ENCODE measurements around the gene SEMA5B. TPM values are rescaled to one million over a fixed set of nuclear protein-coding genes. Genes with fewer than 3 reads are reported as not detected.

SEMA5B gene
- polyA plus RNA-seq, 1 donor from 2014 or later, result 7.0 TPM

- Histone ChIP-seq H3K27me3 (ENCODE audit: insufficient read depth, low read depth, low read length) (no peaks in the 10 kb centered on the region), H3K36me3 (ENCODE audit: insufficient read depth, low read length) (no peaks in the 10 kb centered on the region), H3K9me2 (ENCODE audit: insufficient read depth, low read length) (no peaks in the 10 kb centered on the region), H3F3A (ENCODE audit: insufficient read depth, low read length, poor library complexity, severe bottlenecking) (no peaks in the 10 kb centered on the region), H4K20me1 (ENCODE audit: insufficient read depth) (no peaks in the 10 kb centered on the region), H2AFZ (ENCODE audit: low read depth, low read length) (no peak overlapping the region), H3K9me3 (ENCODE audit: low read length) (no peaks in the 10 kb centered on the region), H3K9ac (ENCODE audit: low read length) (no peak overlapping the region), H3K4me2 (ENCODE audit: low read length) (no peak overlapping the region), H3K4me3 (ENCODE audit: low read length) (no peak overlapping the region), H3K27ac (ENCODE audit: low read length) (no peak overlapping the region), H3K79me2 (replicated peaks; ENCODE audit: insufficient read depth, low read length) (no peaks in the 10 kb centered on the region)
- no peak for TF ChIP-seq EP300 (conservative IDR thresholded peaks at IDR 0.05; ENCODE audit: poor library complexity, severe bottlenecking)
- TF ChIP-seq POLR2AphosphoS5 (IDR thresholded peaks at IDR 0.05), result no peak
- no peak for TF ChIP-seq CTCF (IDR thresholded peaks at IDR 0.05; ENCODE audit: poor library complexity, severe bottlenecking)
- no peak for TF ChIP-seq MXI1 (conservative IDR thresholded peaks at IDR 0.05; ENCODE audit: poor library complexity, severe bottlenecking)
- no peak for TF ChIP-seq SMC3 (conservative IDR thresholded peaks at IDR 0.05; ENCODE audit: poor library complexity)
- no peak for TF ChIP-seq RAD21 (conservative IDR thresholded peaks at IDR 0.05)
- no peak for TF ChIP-seq TAF1 (IDR thresholded peaks at IDR 0.05; ENCODE audit: low read depth)
Observed at GRCh38 chr3:122992676-122993075, 34.9 kb downstream of the SEMA5B start.

GRCh38 chr3:122992133-122992532 lies 35.4 kb downstream of the SEMA5B start:
- Histone ChIP-seq H3F3A (ENCODE audit: insufficient read depth, low read length, poor library complexity, severe bottlenecking) (no peaks in the 10 kb centered on the region), H3K4me3 (ENCODE audit: low read length) (no peak overlapping the region), H3K27me3 (ENCODE audit: insufficient read depth, low read depth, low read length) (no peaks in the 10 kb centered on the region), H3K79me2 (replicated peaks; ENCODE audit: insufficient read depth, low read length) (no peaks in the 10 kb centered on the region), H4K20me1 (ENCODE audit: insufficient read depth) (no peaks in the 10 kb centered on the region), H3K36me3 (ENCODE audit: insufficient read depth, low read length) (no peaks in the 10 kb centered on the region), H3K27ac (ENCODE audit: low read length) (no peak overlapping the region), H3K9ac (ENCODE audit: low read length) (no peak overlapping the region), H3K9me3 (ENCODE audit: low read length) (no peaks in the 10 kb centered on the region), H3K9me2 (ENCODE audit: insufficient read depth, low read length) (no peaks in the 10 kb centered on the region), H2AFZ (ENCODE audit: low read depth, low read length) (no peak overlapping the region), H3K4me2 (ENCODE audit: low read length) (no peak overlapping the region)
- TF ChIP-seq REST (IDR thresholded peaks at IDR 0.05; ENCODE audit: borderline replicate concordance), result no peak
- TF ChIP-seq EZH2 (IDR thresholded peaks at IDR 0.05; ENCODE audit: borderline replicate concordance, insufficient read depth, low read length, poor library complexity, severe bottlenecking), result no peak
- TF ChIP-seq CTCF (IDR thresholded peaks at IDR 0.05; ENCODE audit: poor library complexity, severe bottlenecking), result no peak
- no peak for TF ChIP-seq RAD21 (conservative IDR thresholded peaks at IDR 0.05)
- no peak for TF ChIP-seq SMC3 (conservative IDR thresholded peaks at IDR 0.05; ENCODE audit: poor library complexity)
- no peak for TF ChIP-seq MXI1 (conservative IDR thresholded peaks at IDR 0.05; ENCODE audit: poor library complexity, severe bottlenecking)
- TF ChIP-seq TAF1 (IDR thresholded peaks at IDR 0.05; ENCODE audit: low read depth), result no peak
- no peak for TF ChIP-seq POLR2AphosphoS5 (IDR thresholded peaks at IDR 0.05)
- no peak for TF ChIP-seq EP300 (conservative IDR thresholded peaks at IDR 0.05; ENCODE audit: poor library complexity, severe bottlenecking)
